ENCODE results near the gene TSPAN13. TPM values are rescaled to one million over a fixed set of nuclear protein-coding genes. Genes with fewer than 3 reads are reported as not detected.
A peak's percentile ranks its signal among the peaks of the same experiment; 100 is the strongest.

TSPAN13 gene
- polyA plus RNA-seq (2012; ENCODE audit: low read depth, missing spikeins): not detected

GRCh38 chr7:16753102-16753931 lies at the start of gene TSPAN13:
TSPAN13 (plus strand) TSS chr7:16753755; CDS start chr7:16753968, 213 bp downstream.
- TF ChIP-seq POU2F2 (IDR thresholded peaks at IDR 0.05; ENCODE audit: low read depth, low read length): no peak
- no peak for TF ChIP-seq TAF1 (IDR thresholded peaks at IDR 0.05; ENCODE audit: low read depth, low read length)
- no peak for TF ChIP-seq SPI1 (IDR thresholded peaks at IDR 0.05; ENCODE audit: low read depth, low read length)
- TF ChIP-seq POLR2A (IDR thresholded peaks at IDR 0.05; ENCODE audit: low read depth, low read length): no peak
- no peak for TF ChIP-seq PAX5 (IDR thresholded peaks at IDR 0.05; ENCODE audit: insufficient read depth, low read length, severe bottlenecking)
- no peak for TF ChIP-seq POLR2AphosphoS5 (IDR thresholded peaks at IDR 0.05; ENCODE audit: low read depth, low read length)
- peak; percentile 13 for DNase-seq (ENCODE audit: insufficient read length, low spot score)
- no peak for FAIRE-seq

GRCh38 chr7:16708511-16708910 lies 45.0 kb upstream of the TSPAN13 start:
- no peak for FAIRE-seq
- TF ChIP-seq SPI1 (IDR thresholded peaks at IDR 0.05; ENCODE audit: low read depth, low read length) (no peak), TAF1 (IDR thresholded peaks at IDR 0.05; ENCODE audit: low read depth, low read length) (no peak), POU2F2 (IDR thresholded peaks at IDR 0.05; ENCODE audit: low read depth, low read length) (no peak), POLR2AphosphoS5 (IDR thresholded peaks at IDR 0.05; ENCODE audit: low read depth, low read length) (no peak), POLR2A (IDR thresholded peaks at IDR 0.05; ENCODE audit: low read depth, low read length) (no peak), PAX5 (IDR thresholded peaks at IDR 0.05; ENCODE audit: insufficient read depth, low read length, severe bottlenecking) (no peak)

GRCh38 chr7:16708980-16709379 lies 44.6 kb upstream of the TSPAN13 start:
- no peak for TF ChIP-seq SPI1 (IDR thresholded peaks at IDR 0.05; ENCODE audit: low read depth, low read length)
- TF ChIP-seq PAX5 (IDR thresholded peaks at IDR 0.05; ENCODE audit: insufficient read depth, low read length, severe bottlenecking): no peak
- no peak for TF ChIP-seq POLR2AphosphoS5 (IDR thresholded peaks at IDR 0.05; ENCODE audit: low read depth, low read length)
- no peak for TF ChIP-seq POU2F2 (IDR thresholded peaks at IDR 0.05; ENCODE audit: low read depth, low read length)
- no peak for TF ChIP-seq TAF1 (IDR thresholded peaks at IDR 0.05; ENCODE audit: low read depth, low read length)
- no peak for TF ChIP-seq POLR2A (IDR thresholded peaks at IDR 0.05; ENCODE audit: low read depth, low read length)
- FAIRE-seq (no peak), DNase-seq (ENCODE audit: insufficient read length, low spot score) (no peak)

More at GRCh38 chr7:16708511-16708910, 45.0 kb upstream of the TSPAN13 start:
- no peak for DNase-seq (ENCODE audit: insufficient read length, low spot score)

GRCh38 chr7:16710651-16711050 lies 42.9 kb upstream of the TSPAN13 start:
- no peak for TF ChIP-seq POLR2A (IDR thresholded peaks at IDR 0.05; ENCODE audit: low read depth, low read length)
- no peak for TF ChIP-seq TAF1 (IDR thresholded peaks at IDR 0.05; ENCODE audit: low read depth, low read length)
- TF ChIP-seq POLR2AphosphoS5 (IDR thresholded peaks at IDR 0.05; ENCODE audit: low read depth, low read length): no peak
- TF ChIP-seq POU2F2 (IDR thresholded peaks at IDR 0.05; ENCODE audit: low read depth, low read length): no peak
- no peak for TF ChIP-seq PAX5 (IDR thresholded peaks at IDR 0.05; ENCODE audit: insufficient read depth, low read length, severe bottlenecking)
- TF ChIP-seq SPI1 (IDR thresholded peaks at IDR 0.05; ENCODE audit: low read depth, low read length): no peak
- no peak for FAIRE-seq
- no peak for DNase-seq (ENCODE audit: insufficient read length, low spot score)

- no peak for TF ChIP-seq POU2F2 (IDR thresholded peaks at IDR 0.05; ENCODE audit: low read depth, low read length)
- no peak for TF ChIP-seq SPI1 (IDR thresholded peaks at IDR 0.05; ENCODE audit: low read depth, low read length)
- no peak for TF ChIP-seq TAF1 (IDR thresholded peaks at IDR 0.05; ENCODE audit: low read depth, low read length)
- TF ChIP-seq PAX5 (IDR thresholded peaks at IDR 0.05; ENCODE audit: insufficient read depth, low read length, severe bottlenecking): no peak
- TF ChIP-seq POLR2AphosphoS5 (IDR thresholded peaks at IDR 0.05; ENCODE audit: low read depth, low read length): no peak
- TF ChIP-seq POLR2A (IDR thresholded peaks at IDR 0.05; ENCODE audit: low read depth, low read length): no peak
- no peak for FAIRE-seq
- no peak for DNase-seq (ENCODE audit: insufficient read length, low spot score)
Measured at GRCh38 chr7:16711730-16712129, 41.8 kb upstream of the TSPAN13 start.

GRCh38 chr7:16712916-16713315 lies 40.6 kb upstream of the TSPAN13 start:
- DNase-seq (ENCODE audit: insufficient read length, low spot score) (no peak), FAIRE-seq (no peak)
- TF ChIP-seq SPI1 (IDR thresholded peaks at IDR 0.05; ENCODE audit: low read depth, low read length) (no peak), PAX5 (IDR thresholded peaks at IDR 0.05; ENCODE audit: insufficient read depth, low read length, severe bottlenecking) (no peak), POU2F2 (IDR thresholded peaks at IDR 0.05; ENCODE audit: low read depth, low read length) (no peak), TAF1 (IDR thresholded peaks at IDR 0.05; ENCODE audit: low read depth, low read length) (no peak)

GRCh38 chr7:16715928-16716327 lies 37.6 kb upstream of the TSPAN13 start:
- TF ChIP-seq SPI1 (IDR thresholded peaks at IDR 0.05; ENCODE audit: low read depth, low read length) (no peak), TAF1 (IDR thresholded peaks at IDR 0.05; ENCODE audit: low read depth, low read length) (no peak), PAX5 (IDR thresholded peaks at IDR 0.05; ENCODE audit: insufficient read depth, low read length, severe bottlenecking) (no peak), POLR2AphosphoS5 (IDR thresholded peaks at IDR 0.05; ENCODE audit: low read depth, low read length) (no peak)
- no peak for FAIRE-seq
- DNase-seq (ENCODE audit: insufficient read length, low spot score): no peak

GRCh38 chr7:16718111-16718656 lies 35.4 kb upstream of the TSPAN13 start:
- no peak for FAIRE-seq
- no peak for DNase-seq (ENCODE audit: insufficient read length, low spot score)
- TF ChIP-seq PAX5 (IDR thresholded peaks at IDR 0.05; ENCODE audit: insufficient read depth, low read length, severe bottlenecking): no peak
- no peak for TF ChIP-seq SPI1 (IDR thresholded peaks at IDR 0.05; ENCODE audit: low read depth, low read length)
- TF ChIP-seq POLR2A (IDR thresholded peaks at IDR 0.05; ENCODE audit: low read depth, low read length): no peak
- no peak for TF ChIP-seq POLR2AphosphoS5 (IDR thresholded peaks at IDR 0.05; ENCODE audit: low read depth, low read length)
- no peak for TF ChIP-seq POU2F2 (IDR thresholded peaks at IDR 0.05; ENCODE audit: low read depth, low read length)
- no peak for TF ChIP-seq TAF1 (IDR thresholded peaks at IDR 0.05; ENCODE audit: low read depth, low read length)

GRCh38 chr7:16719699-16720098 lies 33.9 kb upstream of the TSPAN13 start:
- TF ChIP-seq POLR2AphosphoS5 (IDR thresholded peaks at IDR 0.05; ENCODE audit: low read depth, low read length): no peak
- no peak for TF ChIP-seq POU2F2 (IDR thresholded peaks at IDR 0.05; ENCODE audit: low read depth, low read length)
- no peak for TF ChIP-seq PAX5 (IDR thresholded peaks at IDR 0.05; ENCODE audit: insufficient read depth, low read length, severe bottlenecking)
- no peak for TF ChIP-seq POLR2A (IDR thresholded peaks at IDR 0.05; ENCODE audit: low read depth, low read length)
- no peak for TF ChIP-seq SPI1 (IDR thresholded peaks at IDR 0.05; ENCODE audit: low read depth, low read length)
- TF ChIP-seq TAF1 (IDR thresholded peaks at IDR 0.05; ENCODE audit: low read depth, low read length): no peak
- FAIRE-seq (no peak), DNase-seq (ENCODE audit: insufficient read length, low spot score) (no peak)
